ENCODE data around the gene ZNF524. TPM values are rescaled to one million over a fixed set of nuclear protein-coding genes. Genes with fewer than 3 reads are reported as not detected.

Gene ZNF524
- total RNA-seq, 1 donor from 2014 or later: 6.7 TPM

DNA sequence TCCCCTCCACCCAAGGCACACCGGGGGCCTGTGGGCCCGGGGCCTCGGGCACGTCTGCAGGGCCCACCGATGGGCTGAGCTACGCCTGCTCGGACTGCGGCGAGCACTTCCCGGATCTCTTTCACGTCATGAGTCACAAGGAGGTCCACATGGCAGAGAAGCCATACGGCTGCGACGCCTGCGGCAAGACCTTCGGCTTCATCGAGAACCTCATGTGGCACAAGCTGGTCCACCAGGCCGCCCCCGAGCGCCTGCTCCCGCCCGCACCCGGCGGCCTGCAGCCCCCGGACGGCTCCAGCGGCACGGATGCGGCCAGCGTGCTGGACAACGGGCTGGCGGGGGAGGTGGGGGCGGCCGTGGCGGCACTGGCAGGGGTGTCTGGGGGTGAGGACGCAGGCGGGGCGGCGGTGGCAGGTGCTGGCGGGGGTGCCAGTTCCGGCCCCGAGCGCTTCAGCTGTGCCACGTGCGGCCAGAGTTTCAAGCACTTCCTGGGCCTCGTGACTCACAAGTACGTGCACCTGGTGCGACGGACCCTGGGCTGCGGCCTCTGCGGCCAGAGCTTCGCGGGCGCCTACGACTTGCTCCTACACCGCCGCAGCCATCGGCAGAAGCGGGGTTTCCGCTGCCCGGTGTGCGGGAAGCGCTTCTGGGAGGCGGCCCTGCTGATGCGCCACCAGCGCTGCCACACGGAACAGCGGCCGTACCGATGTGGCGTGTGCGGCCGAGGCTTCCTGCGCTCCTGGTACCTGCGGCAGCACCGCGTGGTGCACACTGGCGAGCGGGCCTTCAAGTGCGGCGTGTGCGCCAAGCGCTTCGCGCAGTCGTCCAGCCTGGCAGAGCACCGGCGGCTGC, 15.7 kb downstream of the ZNF524 start:
- Mint-ChIP-seq H3K27ac (ENCODE audit: unreplicated experiment) (no peak overlapping the region), H3K4me3 (ENCODE audit: unreplicated experiment) (no peak overlapping the region), H3K36me3 (ENCODE audit: unreplicated experiment) (peaks cover 12% of the 10 kb centered on the region), H3K27me3 (ENCODE audit: unreplicated experiment) (peaks cover 12% of the 10 kb centered on the region), H3K4me1 (ENCODE audit: low read depth, unreplicated experiment) (no peaks in the 10 kb centered on the region), H3K9me3 (ENCODE audit: unreplicated experiment) (peaks cover 8% of the 10 kb centered on the region)
- TF ChIP-seq, protein P1, sequence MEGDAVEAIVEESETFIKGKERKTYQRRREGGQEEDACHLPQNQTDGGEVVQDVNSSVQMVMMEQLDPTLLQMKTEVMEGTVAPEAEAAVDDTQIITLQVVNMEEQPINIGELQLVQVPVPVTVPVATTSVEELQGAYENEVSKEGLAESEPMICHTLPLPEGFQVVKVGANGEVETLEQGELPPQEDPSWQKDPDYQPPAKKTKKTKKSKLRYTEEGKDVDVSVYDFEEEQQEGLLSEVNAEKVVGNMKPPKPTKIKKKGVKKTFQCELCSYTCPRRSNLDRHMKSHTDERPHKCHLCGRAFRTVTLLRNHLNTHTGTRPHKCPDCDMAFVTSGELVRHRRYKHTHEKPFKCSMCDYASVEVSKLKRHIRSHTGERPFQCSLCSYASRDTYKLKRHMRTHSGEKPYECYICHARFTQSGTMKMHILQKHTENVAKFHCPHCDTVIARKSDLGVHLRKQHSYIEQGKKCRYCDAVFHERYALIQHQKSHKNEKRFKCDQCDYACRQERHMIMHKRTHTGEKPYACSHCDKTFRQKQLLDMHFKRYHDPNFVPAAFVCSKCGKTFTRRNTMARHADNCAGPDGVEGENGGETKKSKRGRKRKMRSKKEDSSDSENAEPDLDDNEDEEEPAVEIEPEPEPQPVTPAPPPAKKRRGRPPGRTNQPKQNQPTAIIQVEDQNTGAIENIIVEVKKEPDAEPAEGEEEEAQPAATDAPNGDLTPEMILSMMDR (IDR thresholded peaks at IDR 0.05; ENCODE audit: partially characterized antibody, unreplicated experiment): no peak
- DNase-seq: no peak

DNA sequence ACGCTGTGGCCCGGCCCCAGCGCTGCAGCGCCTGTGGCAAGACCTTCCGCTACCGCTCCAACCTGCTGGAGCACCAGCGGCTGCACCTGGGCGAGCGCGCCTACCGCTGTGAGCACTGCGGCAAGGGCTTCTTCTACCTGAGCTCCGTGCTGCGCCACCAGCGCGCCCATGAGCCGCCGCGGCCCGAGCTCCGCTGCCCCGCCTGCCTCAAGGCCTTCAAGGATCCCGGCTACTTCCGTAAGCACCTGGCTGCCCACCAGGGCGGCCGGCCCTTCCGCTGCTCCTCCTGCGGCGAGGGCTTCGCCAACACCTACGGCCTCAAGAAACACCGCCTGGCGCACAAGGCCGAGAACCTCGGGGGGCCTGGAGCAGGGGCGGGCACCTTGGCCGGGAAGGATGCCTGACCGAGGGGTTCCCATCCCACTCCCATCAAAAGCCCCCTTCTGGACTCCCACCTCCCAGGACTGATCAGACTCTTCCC, 16.3 kb downstream of the ZNF524 start:
- no peaks in the 10 kb centered on the region for H3K4me1 Mint-ChIP-seq (ENCODE audit: low read depth, unreplicated experiment)
- no peak for DNase-seq

DNA sequence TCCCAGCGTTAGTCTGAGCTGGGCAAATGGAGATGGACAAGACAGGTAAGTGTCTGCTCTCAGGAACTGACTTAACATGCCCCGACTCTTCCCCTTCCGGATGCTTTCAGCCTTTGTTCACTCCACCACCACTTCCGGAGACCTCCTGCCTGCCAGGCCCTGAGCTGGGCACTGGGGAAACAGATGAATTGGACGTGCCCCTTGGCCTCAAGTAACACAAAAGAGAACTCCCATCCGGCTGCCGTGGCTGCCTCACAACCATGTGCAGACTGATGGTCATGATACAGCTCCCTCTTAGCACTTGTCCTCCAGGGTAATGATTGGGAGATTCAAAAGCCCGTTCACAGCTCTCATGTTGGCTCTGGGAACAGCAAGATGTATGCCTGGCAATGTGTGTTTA, 17.3 kb downstream of the ZNF524 start:
- H3K36me3 Mint-ChIP-seq (ENCODE audit: unreplicated experiment): peaks cover 12% of the 10 kb centered on the region
- H3K4me3 Mint-ChIP-seq (ENCODE audit: unreplicated experiment): no peak overlapping the region
- no peak for DNase-seq
- H3K9me3 Mint-ChIP-seq (ENCODE audit: unreplicated experiment): peaks cover 8% of the 10 kb centered on the region
- TF ChIP-seq, protein P1 (IDR thresholded peaks at IDR 0.05; ENCODE audit: partially characterized antibody, unreplicated experiment): no peak
- H3K27me3 Mint-ChIP-seq (ENCODE audit: unreplicated experiment): peaks cover 12% of the 10 kb centered on the region
- no peak overlapping the region for H3K27ac Mint-ChIP-seq (ENCODE audit: unreplicated experiment)
- no peaks in the 10 kb centered on the region for H3K4me1 Mint-ChIP-seq (ENCODE audit: low read depth, unreplicated experiment)

More for the DNA sequence above, 16.3 kb downstream of the ZNF524 start:
- Mint-ChIP-seq H3K36me3 (ENCODE audit: unreplicated experiment) (peaks cover 12% of the 10 kb centered on the region), H3K27me3 (ENCODE audit: unreplicated experiment) (peaks cover 12% of the 10 kb centered on the region), H3K9me3 (ENCODE audit: unreplicated experiment) (peaks cover 8% of the 10 kb centered on the region), H3K4me3 (ENCODE audit: unreplicated experiment) (no peak overlapping the region), H3K27ac (ENCODE audit: unreplicated experiment) (no peak overlapping the region)
- TF ChIP-seq, protein P1 (IDR thresholded peaks at IDR 0.05; ENCODE audit: partially characterized antibody, unreplicated experiment): no peak

- TF ChIP-seq, protein P1 (IDR thresholded peaks at IDR 0.05; ENCODE audit: partially characterized antibody, unreplicated experiment): no peak
- Mint-ChIP-seq H3K9me3 (ENCODE audit: unreplicated experiment) (peaks cover 11% of the 10 kb centered on the region), H3K4me1 (ENCODE audit: low read depth, unreplicated experiment) (no peaks in the 10 kb centered on the region), H3K36me3 (ENCODE audit: unreplicated experiment) (peaks cover 14% of the 10 kb centered on the region), H3K27ac (ENCODE audit: unreplicated experiment) (peak overlapping the region; percentile 22), H3K4me3 (ENCODE audit: unreplicated experiment) (no peak overlapping the region), H3K27me3 (ENCODE audit: unreplicated experiment) (peaks cover 7% of the 10 kb centered on the region)
- DNase-seq: no peak
Measured at GRCh38 chr19:55618426-55618825, 18.3 kb downstream of the ZNF524 start.

GRCh38 chr19:55619286-55619685, 19.2 kb downstream of the ZNF524 start:
- no peak for DNase-seq
- Mint-ChIP-seq H3K27ac (ENCODE audit: unreplicated experiment) (peak overlapping the region; percentile 8), H3K27me3 (ENCODE audit: unreplicated experiment) (peaks cover 11% of the 10 kb centered on the region), H3K36me3 (ENCODE audit: unreplicated experiment) (peaks cover 19% of the 10 kb centered on the region), H3K9me3 (ENCODE audit: unreplicated experiment) (peaks cover 17% of the 10 kb centered on the region), H3K4me1 (ENCODE audit: low read depth, unreplicated experiment) (no peaks in the 10 kb centered on the region), H3K4me3 (ENCODE audit: unreplicated experiment) (no peak overlapping the region)
- TF ChIP-seq, protein P1 (IDR thresholded peaks at IDR 0.05; ENCODE audit: partially characterized antibody, unreplicated experiment): no peak

Data from glutamatergic neuron (in vitro differentiated cells).